Erythroblast (primary cell): Measurements from ENCODE around the gene CFAP92.

ENCODE experiments used
- GATA1 ChIP-seq: IDR thresholded peaks from 2 replicates; pipeline ENCODE4 v1.6.1; 2011; ENCODE audit warnings: low read depth, mild to moderate bottlenecking, control low read depth, low read length, moderate library complexity
- POLR2A ChIP-seq: IDR thresholded peaks from 2 replicates; pipeline ENCODE4 v1.6.1; 2011; ENCODE audit warnings: mild to moderate bottlenecking, low read length

- TF ChIP-seq POLR2A (no peak), GATA1 (no peak)
Observed at GRCh38 chr3:128935922-128936321, 58.0 kb downstream of the CFAP92 start.
